Stimulated activated CD4-positive, alpha-beta T cell treated with anti-CD3 and anti-CD28 coated beads, Interleukin-15, amount 100 ng/mL, for 48 hours (primary cell): ENCODE results near the gene FSHB.
"Not testable (repeated sequence)": the region's sequence is repeated elsewhere in the genome, so short reads cannot be mapped to it uniquely, and the experiment has no call there.

Experiments used
- DNase-seq, 2 donors: peaks; one replicate each; pipeline ENCODE4 v3.0.0-alpha.2; 2020; ENCODE audit warnings: low read depth in 2 of 2

FSHB gene

DNA sequence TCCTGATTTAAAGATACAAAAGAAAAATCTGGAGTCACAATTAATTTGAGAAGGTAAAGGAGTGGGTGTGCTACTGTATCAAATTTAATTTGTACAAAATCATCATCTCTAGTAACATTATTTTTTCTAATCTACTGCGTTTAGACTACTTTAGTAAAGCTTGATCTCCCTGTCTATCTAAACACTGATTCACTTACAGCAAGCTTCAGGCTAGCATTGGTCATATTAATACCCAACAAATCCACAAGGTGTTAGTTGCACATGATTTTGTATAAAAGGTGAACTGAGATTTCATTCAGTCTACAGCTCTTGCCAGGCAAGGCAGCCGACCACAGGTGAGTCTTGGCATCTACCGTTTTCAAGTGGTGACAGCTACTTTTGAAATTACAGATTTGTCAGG lies at the start of gene FSHB:
Gene FSHB (plus strand): TSS at position 301 of the 400 bp plus-strand sequence. CDS start 889 bp downstream, outside the sequence.
- no peak for DNase-seq

DNA sequence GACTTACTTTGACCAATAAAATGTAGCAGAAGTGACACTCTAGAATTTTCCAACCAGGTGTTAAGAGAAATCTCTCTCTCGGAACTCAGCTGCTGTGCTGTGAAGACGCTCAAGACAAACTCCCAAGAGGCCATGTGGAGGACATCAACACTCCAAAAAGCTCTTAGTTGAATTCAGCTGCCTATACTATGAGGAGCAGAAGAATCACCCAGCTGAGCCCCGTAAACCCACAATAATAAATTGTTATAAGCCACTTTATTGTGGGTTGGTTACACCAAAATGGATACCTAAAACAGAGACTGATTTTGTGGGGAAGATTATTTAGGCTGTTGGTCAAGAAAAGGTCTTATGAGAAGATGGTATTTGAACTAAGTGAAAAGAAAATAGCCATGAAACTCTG lies 44.1 kb upstream of the FSHB start:
- DNase-seq = no peak

DNA sequence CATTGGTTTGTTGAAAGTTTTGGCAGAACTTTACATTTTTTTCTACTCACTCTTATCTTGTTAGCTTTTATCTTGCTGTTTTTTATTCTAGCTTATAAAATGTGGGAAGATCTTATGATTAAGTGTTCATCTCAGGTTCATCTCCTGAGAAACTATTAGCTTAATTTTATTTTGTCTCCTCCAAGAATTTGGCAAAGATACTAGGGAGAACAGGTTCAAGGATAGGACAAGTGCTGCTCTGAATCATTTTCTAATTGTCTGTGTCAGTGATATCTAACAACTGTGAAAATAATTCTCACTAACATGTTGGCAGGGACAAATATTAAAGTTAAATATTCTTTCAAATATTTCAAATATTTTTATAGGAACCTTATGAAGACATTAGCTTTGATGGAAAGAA lies 38.2 kb upstream of the FSHB start:
- no peak for DNase-seq

DNA sequence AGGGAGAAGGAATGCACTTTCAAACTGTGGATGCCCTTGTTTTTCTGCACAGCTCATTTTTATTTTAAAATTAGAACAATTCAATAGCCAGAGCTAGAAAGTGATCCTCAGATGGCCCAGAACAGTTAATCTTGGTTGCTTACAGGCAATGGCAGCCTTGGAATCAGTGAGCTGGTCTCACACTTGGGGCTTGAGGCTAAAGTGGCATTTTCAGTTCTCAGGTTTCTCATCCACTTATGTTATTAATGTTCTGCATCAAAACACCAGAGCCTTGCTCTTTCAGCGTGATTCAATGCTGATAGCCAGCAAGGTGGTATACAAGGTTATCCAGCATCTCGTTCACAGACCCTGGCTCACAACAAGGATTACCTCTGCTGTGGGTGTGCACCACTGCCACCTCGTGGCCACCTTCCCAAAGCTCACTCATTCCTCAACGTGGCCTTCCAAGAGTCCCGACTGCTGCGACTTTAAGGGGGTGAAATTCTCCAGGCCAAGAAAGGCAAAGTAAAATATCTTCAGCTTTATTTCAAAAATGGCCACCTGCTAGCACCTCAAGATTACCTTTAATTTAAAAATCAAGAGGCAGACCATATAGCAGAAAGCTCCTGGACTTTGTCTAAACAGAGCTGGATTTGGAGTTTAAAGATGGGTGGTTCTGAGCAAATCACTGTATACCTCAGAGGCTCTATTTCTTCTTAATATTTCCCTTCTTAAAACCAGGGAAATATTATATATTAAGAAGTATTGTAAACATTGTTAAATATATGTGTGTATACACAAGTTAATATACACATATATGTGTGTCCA lies 34.2 kb upstream of the FSHB start:
- peak; percentile 6 to 24 for DNase-seq

DNA sequence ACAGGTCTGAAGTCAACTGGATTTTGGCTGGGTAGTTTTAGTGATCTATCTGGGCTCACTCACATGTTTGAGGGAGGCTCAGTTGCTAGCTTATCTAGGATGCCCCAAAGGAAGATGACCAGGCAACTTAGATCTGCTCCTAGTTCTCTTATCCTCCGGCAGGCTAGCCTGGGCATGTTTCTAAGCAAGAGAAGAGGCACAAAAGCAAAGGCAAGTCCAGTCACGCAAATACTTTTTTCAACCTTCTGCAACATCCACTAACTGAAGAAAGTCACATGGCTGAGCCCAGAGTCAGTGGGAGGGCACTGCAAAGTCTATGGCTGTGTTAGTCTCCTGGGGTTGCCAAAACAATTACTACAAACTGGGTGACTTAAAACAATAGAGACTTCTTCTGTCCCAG lies 32.9 kb upstream of the FSHB start:
- DNase-seq = no peak

DNA sequence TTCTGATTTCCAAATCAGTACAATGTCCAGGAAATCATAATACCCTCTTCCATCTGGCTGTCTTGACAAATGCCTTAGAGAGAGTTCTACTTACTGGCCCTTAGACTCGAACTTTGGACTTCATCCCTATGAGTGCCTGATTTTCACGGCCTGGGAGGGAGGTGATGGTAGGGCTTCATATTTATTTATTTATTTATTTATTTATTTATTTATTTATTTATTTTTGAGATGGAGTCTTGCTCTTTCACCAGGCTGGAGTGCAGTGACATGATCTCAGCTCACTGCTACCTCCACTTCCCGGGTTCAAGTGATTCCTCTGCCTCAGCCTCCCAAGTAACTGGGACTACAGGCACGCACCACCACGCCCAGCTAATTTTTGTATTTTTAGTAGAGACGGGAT lies 27.8 kb upstream of the FSHB start:
- not testable (repeated sequence) for DNase-seq

DNA sequence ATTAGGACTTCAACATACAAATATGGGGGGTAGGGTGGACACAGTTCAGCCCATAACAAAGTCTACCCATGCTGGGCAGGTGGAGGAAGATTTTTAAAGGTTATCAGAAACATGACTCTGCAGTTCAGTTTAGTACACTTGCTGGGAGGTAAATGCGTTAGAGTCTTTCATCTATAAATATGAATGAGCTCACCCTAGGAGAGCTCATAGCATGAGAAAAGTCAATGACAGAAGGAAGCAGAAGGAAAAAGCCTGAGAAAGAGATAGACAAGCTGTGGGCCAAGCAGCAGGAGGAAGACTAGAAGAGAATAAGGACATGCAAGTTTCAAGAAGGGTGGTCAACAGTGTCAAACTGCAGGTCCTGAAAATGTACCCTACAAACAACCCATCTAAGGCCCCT lies 27.0 kb upstream of the FSHB start:
- no peak for DNase-seq

DNA sequence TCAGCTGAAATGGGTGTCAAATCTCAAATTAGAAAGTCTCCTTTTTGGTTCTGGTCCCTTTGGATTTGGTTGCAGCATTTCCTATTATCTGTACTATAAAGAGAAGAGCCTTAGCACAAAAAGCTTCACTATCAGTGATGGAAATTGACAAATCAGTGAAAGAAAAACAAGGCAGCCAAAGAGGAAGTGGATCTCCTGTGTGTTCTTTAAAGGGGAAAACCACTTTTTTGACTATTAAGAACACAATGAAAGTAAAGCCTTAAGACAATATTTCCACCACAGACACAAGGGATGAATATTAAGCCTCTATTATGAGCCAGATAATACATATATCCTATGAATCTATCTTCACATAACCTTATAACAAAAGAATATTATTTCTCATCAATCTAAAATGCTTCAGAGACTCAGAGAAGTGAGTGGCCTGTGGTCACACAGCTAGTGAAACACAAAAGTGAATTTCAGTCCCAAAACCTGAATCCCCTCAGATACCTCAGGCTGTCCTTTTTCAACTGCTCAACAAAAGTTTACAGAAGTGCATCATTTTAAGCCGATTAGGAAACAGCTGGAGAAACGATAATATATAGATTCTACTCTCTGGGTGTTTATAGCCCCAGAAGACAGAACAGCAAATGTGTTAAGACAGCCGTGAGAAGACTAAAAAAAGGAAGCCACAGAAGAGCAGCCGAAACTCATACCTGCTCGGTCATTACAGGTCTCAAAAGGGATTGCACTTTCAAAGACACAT lies 24.4 kb upstream of the FSHB start:
- no peak for DNase-seq

DNA sequence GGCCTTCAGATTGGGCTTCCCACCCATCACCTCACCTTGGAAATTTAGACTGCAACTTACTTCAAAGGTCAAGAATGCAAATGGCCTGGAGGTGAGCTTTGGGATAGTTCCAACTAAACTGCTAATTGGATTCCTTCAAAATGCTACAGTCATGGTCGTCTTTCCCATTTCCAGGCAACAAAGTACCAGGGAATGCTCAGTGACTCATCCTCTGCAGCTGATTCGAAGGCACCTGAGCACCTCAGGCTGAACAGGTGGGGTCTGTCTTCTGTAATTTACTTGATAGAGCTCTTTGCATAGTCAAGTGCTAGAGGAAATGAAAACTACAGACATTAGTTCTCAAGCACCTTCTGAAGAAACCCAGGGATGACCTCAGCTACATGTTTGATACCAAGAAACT lies 20.5 kb upstream of the FSHB start:
- no peak for DNase-seq

DNA sequence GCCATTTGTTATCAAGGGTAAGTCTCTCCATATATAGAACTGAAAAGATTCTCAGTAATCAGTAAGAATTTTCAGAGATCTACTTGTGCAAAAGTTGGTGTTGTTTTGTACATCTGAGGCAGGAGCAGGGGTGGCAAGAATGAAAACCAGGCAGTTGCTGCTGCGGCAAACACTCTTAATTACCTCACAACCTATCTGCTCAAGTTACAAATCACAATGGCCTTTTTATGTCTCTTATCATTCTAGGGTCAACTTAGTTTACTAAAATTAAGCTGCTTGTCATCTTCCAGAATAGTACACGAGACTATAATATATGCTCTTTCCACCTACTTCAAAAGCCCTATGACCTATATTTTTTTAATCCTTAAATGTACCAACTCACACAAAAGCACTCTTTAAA lies 14.3 kb upstream of the FSHB start:
- DNase-seq = no peak

DNA sequence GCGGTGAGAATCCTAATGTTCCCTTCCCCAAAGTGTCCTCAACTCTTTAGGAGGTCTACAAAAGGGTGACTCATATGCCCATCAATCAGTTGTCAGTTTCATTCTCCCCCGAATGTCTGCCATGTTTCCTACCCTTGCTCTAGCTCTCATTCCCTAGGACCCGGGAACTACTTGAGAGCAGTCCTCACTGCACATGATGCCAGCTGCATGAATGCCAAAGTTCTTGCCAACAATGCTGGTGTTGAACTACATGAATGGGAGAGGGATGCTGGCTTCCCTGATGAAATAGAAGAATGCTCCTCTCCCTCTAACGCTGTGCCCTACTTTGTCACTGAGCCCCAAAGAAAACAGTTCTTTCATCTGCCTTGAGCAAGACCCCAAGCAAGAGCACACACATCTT lies 12.5 kb upstream of the FSHB start:
- no peak for DNase-seq

DNA sequence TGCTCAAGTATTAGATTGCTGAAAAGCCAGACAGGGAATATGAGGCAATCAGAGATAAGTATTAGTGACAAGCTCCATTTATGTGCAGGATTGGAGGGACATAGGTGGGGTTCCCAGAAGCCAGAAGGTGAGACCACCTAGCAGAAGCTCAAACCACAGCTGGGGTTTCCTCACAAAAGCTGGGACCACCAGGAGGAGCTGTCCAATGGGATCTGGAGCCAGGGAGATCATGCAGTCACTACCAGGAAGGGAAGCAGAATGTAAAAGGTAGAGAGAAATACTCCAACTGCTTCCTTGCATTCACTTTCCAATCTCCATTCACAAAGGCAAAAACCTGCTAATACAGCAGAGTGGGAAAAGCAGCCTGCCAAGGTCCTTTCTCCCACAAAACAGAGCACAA lies 5.2 kb upstream of the FSHB start:
- DNase-seq = no peak

DNA sequence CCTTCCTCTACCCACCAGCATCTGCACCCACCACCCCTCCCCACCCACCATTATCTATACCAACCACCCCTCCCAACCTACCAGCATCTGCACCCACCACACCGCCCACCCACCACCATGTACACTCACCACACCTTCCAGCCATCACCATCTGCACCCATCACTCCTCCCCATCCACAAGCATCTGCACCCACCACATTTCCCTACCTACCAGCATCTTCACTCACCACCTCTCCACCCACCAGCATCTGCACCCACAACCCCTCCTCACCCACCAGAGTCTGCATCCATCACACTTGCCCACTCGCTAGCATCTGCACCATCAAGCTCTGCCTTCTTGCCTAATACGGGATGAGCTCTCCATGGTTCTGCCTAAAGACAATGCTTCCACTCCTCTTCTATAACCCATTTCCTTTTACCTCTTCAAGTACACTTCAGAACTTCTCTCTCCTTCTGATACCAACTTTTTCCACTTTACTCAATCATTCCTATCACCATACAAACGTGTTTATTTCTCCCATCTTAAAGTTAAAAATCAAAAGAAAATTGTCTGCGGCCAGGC lies 2.4 kb upstream of the FSHB start:
- no peak for DNase-seq

DNA sequence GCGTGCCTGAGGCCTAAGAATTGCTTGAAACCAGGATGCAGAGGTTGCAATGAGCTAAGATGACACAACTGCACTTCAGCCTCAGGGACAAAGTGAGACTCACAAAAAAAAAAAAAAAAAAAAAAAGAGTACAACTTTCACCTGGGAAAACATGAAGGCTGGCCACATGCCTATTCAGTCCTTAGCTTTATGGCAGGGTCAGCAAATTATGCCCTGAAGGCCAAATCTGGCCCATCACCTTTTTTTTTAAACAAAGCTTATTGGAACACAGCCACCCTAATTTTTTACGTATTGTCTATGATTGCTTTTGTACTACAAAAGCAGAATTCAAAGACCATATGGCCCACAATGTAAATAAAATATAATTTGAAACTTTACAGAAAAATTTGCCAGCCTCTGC lies 8.2 kb downstream of the FSHB start:
- DNase-seq = no peak

DNA sequence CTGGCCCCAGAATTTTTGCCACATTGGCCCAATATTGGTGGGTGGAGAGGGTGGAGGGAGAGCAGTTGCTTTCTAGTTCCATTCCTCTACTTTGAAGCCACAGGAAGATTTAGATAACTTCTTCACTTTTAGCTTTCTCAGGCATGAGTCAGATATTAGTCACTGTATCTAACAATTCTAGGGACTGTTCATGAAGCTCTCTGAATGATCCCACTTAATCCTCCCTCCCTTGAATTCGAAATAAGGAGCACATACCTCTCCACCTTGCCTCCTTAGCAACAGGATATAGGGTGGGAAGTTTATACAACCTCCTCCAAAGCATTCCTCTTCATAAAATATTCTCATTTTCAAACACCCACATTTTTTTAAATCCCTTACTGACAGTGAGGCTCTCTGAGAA lies 13.5 kb downstream of the FSHB start:
- no peak for DNase-seq

DNA sequence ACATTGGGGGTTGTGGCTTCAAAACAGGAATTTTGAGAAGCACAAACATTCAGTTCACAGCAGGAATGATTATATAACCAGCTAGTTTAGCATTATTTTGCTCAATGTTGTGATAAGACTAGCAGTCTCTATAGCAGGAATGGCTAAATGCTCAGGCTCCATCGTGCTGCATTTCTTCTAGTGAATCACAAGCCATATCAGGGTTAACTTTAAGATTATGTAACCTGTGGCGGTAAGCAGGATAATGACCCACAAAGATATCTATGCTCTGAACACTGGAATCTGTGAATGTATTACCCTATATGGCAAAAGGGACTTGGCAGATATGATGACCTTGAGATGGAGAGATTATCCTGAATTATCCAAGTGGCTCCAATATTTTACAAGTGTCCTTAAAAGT lies 14.8 kb downstream of the FSHB start:
- DNase-seq = no peak

DNA sequence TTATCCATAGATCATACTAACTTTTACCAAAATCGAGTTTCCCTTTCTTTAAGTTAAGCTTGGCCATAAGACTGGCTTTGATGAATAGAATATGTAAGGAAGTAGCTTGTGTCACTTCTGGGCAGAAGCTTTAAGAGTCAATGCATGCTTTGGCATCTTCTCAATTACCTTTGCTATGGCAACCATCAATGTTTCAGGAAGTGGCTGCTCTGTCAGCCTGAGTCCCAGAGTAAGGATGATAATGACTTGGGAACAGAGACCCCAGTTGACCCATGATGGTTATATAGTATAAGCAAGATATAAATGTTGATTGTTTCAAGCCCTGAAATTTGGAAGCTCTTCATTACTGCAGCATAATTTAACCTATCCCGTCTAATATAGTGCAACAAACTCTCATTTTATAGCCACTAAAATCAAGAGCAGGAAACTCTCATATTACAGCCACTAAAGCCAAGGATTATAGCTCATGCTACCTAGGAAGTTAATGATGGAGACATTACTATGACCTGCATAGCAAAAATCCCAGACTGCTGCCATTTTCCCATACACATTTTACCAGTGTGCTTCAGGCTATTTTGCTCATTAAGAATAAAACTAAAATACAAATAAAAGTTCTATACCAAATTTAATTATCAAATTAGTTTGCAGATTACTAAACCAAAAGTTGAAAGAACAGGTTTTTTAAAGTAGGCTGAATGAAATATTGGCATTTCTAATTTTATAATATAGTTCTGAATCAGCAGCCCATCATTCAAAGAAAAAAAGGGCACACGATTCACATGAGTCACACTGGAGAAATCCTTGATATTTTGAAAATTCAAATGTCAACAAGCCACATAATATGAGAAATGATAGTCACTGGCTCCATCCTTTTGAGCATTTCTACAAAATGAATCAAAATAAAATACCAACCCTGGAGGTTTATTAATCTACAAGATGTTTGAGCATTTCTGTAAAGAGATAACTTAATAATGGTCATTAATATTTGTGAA lies 23.8 kb downstream of the FSHB start:
- no peak for DNase-seq

DNA sequence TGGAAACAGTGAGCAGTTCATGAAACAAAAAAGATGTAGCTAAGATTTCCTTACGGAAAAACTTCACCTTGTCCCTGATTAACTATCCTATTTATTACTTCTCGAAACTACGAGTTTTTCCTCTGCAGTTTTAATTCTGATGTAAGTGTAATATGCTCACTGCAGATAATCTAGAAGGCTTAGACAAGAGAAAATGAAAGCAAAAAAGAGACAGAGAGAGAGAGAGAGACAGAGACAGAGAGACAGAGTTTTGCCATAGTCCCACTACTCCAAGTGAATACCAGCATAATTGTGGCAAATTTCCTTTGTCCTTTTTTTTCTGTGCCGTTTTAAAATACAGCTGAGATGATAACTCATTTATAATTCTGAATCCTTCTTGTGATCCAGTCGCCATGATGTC lies 24.8 kb downstream of the FSHB start:
- DNase-seq = no peak

DNA sequence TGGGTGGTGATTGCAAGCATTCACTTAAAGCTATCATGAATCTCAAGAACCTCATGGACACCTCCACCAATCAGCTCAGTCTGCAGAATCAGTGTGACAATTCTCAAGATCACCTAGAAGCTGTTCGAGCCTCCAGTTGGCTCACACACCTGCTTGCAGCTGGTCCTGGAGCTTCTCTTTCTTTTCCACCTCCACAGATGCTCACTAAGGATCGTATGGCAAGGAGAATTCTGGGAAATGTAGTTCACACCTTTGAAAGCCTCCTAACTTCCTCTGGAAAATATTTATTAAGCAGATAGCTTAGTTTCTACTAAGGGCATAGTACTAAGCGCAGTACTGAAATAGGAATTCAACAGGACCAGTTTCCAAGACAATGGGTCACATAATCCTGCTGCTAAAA lies 26.2 kb downstream of the FSHB start:
- DNase-seq = no peak

DNA sequence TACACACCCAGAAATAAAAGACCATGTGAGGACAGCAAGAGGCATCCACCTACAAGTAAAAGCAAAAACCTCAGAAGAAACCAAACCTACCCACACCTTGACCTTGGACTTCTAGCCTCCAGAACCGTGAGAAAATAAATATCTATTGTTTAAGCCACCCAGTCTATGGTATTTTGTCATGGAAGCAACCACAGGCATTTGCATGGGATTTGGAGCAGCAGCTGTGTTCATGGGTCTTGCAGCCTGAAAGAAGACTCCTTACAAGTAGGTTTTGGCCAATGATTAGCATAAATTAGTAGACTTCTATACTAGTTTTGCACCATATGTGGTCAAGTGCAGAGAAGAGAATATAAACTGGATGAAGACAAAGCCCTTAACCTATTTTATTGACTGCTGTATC lies 27.9 kb downstream of the FSHB start:
- DNase-seq = no peak

DNA sequence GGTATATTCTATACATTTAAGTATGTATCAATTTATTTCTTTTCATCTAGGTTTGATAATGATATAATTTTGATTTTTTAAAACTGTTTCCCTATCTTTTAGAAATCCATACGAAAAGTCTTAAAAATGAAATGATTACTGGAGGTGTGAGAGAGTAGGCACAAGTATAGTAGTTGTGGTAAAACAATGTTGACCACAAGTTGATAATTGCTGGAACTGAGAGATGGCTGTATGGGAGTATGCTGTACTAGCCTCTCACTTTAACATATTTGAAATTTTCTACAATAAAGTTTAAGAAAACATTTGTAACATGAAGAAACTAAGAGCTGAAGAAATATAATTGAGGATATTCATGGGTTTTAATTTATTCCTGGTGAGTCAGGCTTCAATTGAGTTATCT lies 30.0 kb downstream of the FSHB start:
- DNase-seq = no peak

DNA sequence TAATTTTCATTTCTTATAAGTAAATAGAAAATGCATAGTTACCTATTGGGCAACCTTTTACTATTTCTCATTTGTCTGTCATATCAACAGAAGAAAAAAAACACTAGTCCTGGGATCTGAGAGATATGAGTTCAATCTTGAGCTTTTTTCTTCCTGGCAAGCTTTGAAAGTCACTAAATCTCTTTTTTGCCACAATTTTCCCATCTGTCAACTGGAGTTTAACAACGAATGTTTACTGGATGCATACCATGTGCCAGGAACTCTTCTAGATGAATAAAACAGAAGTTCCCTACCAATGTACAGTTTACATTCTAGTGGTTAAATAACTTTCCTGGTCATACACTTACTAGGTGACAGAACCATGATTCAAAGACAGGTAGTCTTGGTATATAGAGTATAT lies 31.0 kb downstream of the FSHB start:
- no peak for DNase-seq
